Measurements from ENCODE around the gene TRIM60.
"Not testable (repeated sequence)": the region's sequence is repeated elsewhere in the genome, so short reads cannot be mapped to it uniquely, and the experiment has no call there.

TRIM60 gene

DNA sequence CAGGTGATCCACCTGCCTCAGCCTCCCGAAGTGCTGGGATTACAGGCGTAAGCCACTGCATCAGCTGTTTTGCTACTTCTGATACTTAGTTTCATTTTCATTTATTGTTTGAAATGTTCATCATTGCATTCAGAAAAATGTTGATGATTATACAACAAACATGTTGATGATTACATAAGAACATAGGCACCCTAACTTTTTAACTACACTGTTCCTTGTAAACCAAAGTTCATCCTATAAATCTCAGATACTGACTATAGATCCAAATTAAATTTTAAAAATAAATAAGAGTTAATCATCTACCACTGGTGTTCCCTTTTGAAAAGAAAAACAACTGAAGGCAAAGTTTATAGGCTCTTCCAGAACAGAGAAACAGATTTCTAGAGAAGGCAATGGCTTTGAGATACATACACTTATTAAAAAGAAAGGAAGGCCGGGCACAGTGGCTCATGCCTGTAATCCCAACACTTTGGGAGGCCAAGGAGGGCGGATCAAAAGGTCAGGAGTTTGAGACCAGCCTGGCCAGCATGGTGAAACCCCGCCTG is 45.3 kb downstream of the TRIM60 start:
- H3K27me3 ChIP-seq (ENCODE audit: insufficient read depth, low read length, poor library complexity) = no peaks in the 10 kb centered on the region
- no CpG with 5 or more reads among the region's 5 CpGs for WGBS (ENCODE audit: extremely low coverage, insufficient coverage, low lambda C conversion rate)
- no peak overlapping the region for H4K5ac ChIP-seq (ENCODE audit: low read length)
- no peak for DNase-seq
- no peak overlapping the region for H2AK5ac ChIP-seq (ENCODE audit: low read length)
- H3K4me3 ChIP-seq (ENCODE audit: low read length) = no peak overlapping the region
- no peaks in the 10 kb centered on the region for H3K79me1 ChIP-seq (ENCODE audit: low read length)
- H3K18ac ChIP-seq (ENCODE audit: low read length) = no peak overlapping the region
- H2BK120ac ChIP-seq (ENCODE audit: low read depth, low read length) = no peak overlapping the region
- no peak overlapping the region for H2BK5ac ChIP-seq (ENCODE audit: low read length)
- H3K27ac ChIP-seq (ENCODE audit: low read depth, low read length) = no peak overlapping the region
- H3K36me3 ChIP-seq (ENCODE audit: control insufficient read depth, insufficient read depth, low read length) = no peaks in the 10 kb centered on the region
- no peak overlapping the region for H3K23ac ChIP-seq (ENCODE audit: low read length)
- no peak overlapping the region for H4K8ac ChIP-seq (ENCODE audit: low read depth, low read length)
- H3K79me2 ChIP-seq (ENCODE audit: control insufficient read depth, insufficient read depth, low read length) = no peaks in the 10 kb centered on the region
- no peak overlapping the region for H2BK15ac ChIP-seq (replicated peaks; ENCODE audit: low read depth)
- H3K4ac ChIP-seq (ENCODE audit: low read depth, low read length) = no peak overlapping the region
- H3K9ac ChIP-seq (ENCODE audit: low read length) = no peak overlapping the region
- no peaks in the 10 kb centered on the region for H3K4me1 ChIP-seq (ENCODE audit: control insufficient read depth, low read depth, low read length)
- H3K4me2 ChIP-seq (ENCODE audit: low read length) = no peak overlapping the region
- H3K56ac ChIP-seq (ENCODE audit: low read length) = no peak overlapping the region

DNA sequence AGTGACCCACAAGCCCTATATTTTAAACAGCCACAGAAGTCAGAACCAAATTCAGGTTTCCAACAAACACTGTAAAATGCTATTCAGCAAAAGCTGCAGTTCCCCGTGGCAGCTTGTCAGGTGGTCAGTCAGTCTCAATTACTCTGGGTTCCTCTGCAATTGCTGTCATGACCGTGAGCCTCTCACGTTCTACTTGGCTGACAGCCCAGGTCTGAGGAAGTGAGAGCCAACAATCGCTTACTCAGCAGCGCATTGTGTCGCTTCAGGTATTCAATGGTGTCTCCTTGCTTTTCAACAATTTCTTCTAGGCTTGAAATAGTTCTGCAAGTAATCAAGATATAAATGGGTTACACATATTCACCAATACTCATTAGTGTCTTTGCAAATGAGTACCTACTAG is 47.7 kb downstream of the TRIM60 start:
- H3K23ac ChIP-seq (ENCODE audit: low read length) = no peak overlapping the region
- no peak overlapping the region for H3K4me3 ChIP-seq (ENCODE audit: low read length)
- H3K36me3 ChIP-seq (ENCODE audit: control insufficient read depth, insufficient read depth, low read length) = no peaks in the 10 kb centered on the region
- H3K27ac ChIP-seq (ENCODE audit: low read depth, low read length) = no peak overlapping the region
- no peak overlapping the region for H2BK5ac ChIP-seq (ENCODE audit: low read length)
- no peaks in the 10 kb centered on the region for H3K79me1 ChIP-seq (ENCODE audit: low read length)
- no peak overlapping the region for H3K4me2 ChIP-seq (ENCODE audit: low read length)
- H3K18ac ChIP-seq (ENCODE audit: low read length) = no peak overlapping the region
- no peaks in the 10 kb centered on the region for H3K4me1 ChIP-seq (ENCODE audit: control insufficient read depth, low read depth, low read length)
- no peak overlapping the region for H2BK15ac ChIP-seq (replicated peaks; ENCODE audit: low read depth)
- no peak overlapping the region for H3K9ac ChIP-seq (ENCODE audit: low read length)
- no peak overlapping the region for H3K4ac ChIP-seq (ENCODE audit: low read depth, low read length)
- no peaks in the 10 kb centered on the region for H3K79me2 ChIP-seq (ENCODE audit: control insufficient read depth, insufficient read depth, low read length)
- H4K5ac ChIP-seq (ENCODE audit: low read length) = no peak overlapping the region
- no CpG with 5 or more reads among the region's 6 CpGs for WGBS (ENCODE audit: extremely low coverage, insufficient coverage, low lambda C conversion rate)
- no peak for DNase-seq
- no peak overlapping the region for H4K8ac ChIP-seq (ENCODE audit: low read depth, low read length)
- no peaks in the 10 kb centered on the region for H3K27me3 ChIP-seq (ENCODE audit: insufficient read depth, low read length, poor library complexity)
- H2AK5ac ChIP-seq (ENCODE audit: low read length) = no peak overlapping the region
- H2BK120ac ChIP-seq (ENCODE audit: low read depth, low read length) = no peak overlapping the region
- H3K56ac ChIP-seq (ENCODE audit: low read length) = no peak overlapping the region

DNA sequence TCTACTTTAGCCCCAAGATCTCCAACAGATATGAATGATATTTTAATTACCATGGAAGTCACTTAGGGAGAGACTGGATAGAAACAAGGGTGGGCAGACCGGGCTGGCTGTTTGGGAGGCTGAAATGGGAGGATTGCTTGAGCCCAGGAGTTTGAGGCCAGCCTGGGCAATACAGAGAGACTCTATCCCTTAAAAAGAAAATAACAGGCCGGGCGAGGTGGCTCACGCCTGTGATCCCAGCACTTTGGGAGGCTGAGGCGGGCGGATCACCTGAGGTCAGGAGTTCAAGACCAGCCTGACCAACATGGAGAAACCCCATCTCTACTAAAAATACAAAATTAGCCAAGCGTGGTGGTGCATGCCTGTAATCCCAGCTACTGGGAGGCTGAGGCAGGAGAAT is 53.0 kb downstream of the TRIM60 start:
- H3K36me3 ChIP-seq (ENCODE audit: control insufficient read depth, insufficient read depth, low read length); H3K18ac ChIP-seq (ENCODE audit: low read length); H2BK15ac ChIP-seq (replicated peaks; ENCODE audit: low read depth); H3K79me2 ChIP-seq (ENCODE audit: control insufficient read depth, insufficient read depth, low read length); H3K27me3 ChIP-seq (ENCODE audit: insufficient read depth, low read length, poor library complexity); H3K4me2 ChIP-seq (ENCODE audit: low read length); H2AK5ac ChIP-seq (ENCODE audit: low read length); H2BK120ac ChIP-seq (ENCODE audit: low read depth, low read length); H3K4me1 ChIP-seq (ENCODE audit: control insufficient read depth, low read depth, low read length); H3K9ac ChIP-seq (ENCODE audit: low read length); H3K79me1 ChIP-seq (ENCODE audit: low read length); DNase-seq; H4K5ac ChIP-seq (ENCODE audit: low read length); H2BK5ac ChIP-seq (ENCODE audit: low read length); H4K8ac ChIP-seq (ENCODE audit: low read depth, low read length); H3K4me3 ChIP-seq (ENCODE audit: low read length); H3K56ac ChIP-seq (ENCODE audit: low read length); H3K4ac ChIP-seq (ENCODE audit: low read depth, low read length); H3K27ac ChIP-seq (ENCODE audit: low read depth, low read length); H3K23ac ChIP-seq (ENCODE audit: low read length): not testable (repeated sequence)
- WGBS (ENCODE audit: extremely low coverage, insufficient coverage, low lambda C conversion rate) = no CpG with 5 or more reads among the region's 7 CpGs

DNA sequence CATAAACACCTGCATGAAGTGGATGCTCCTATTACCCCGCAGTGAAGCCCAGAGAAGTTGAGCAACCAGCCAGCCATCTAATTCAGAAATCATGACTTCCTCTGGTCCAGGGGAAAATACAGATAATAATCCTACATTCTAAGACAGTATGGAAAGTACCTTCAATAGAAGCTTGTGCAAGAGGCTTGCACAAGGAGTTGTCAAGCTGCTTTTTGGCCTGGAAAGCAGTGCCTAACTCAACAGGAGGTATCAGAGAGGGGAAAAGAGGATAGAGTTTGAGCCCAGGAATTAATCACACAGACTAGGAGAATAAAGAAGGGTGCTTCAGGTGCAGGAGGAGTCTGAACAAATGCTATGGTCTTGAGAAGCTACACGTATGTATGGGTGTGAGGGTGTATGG is 54.1 kb downstream of the TRIM60 start:
- Histone ChIP-seq H3K4me3 (ENCODE audit: low read length) (no peak overlapping the region), H3K4ac (ENCODE audit: low read depth, low read length) (no peak overlapping the region), H3K79me1 (ENCODE audit: low read length) (no peaks in the 10 kb centered on the region), H3K79me2 (ENCODE audit: control insufficient read depth, insufficient read depth, low read length) (no peaks in the 10 kb centered on the region), H4K8ac (ENCODE audit: low read depth, low read length) (no peak overlapping the region), H2BK120ac (ENCODE audit: low read depth, low read length) (no peak overlapping the region), H2AK5ac (ENCODE audit: low read length) (no peak overlapping the region), H3K56ac (ENCODE audit: low read length) (no peak overlapping the region), H3K9ac (ENCODE audit: low read length) (no peak overlapping the region), H3K23ac (ENCODE audit: low read length) (no peak overlapping the region), H3K36me3 (ENCODE audit: control insufficient read depth, insufficient read depth, low read length) (no peaks in the 10 kb centered on the region), H2BK5ac (ENCODE audit: low read length) (no peak overlapping the region), H3K4me1 (ENCODE audit: control insufficient read depth, low read depth, low read length) (no peaks in the 10 kb centered on the region), H2BK15ac (replicated peaks; ENCODE audit: low read depth) (no peak overlapping the region), H4K5ac (ENCODE audit: low read length) (no peak overlapping the region), H3K18ac (ENCODE audit: low read length) (no peak overlapping the region), H3K4me2 (ENCODE audit: low read length) (no peak overlapping the region), H3K27ac (ENCODE audit: low read depth, low read length) (no peak overlapping the region), H3K27me3 (ENCODE audit: insufficient read depth, low read length, poor library complexity) (no peaks in the 10 kb centered on the region)
- WGBS (ENCODE audit: extremely low coverage, insufficient coverage, low lambda C conversion rate) = no CpG with 5 or more reads among the region's 2 CpGs
- no peak for DNase-seq

DNA sequence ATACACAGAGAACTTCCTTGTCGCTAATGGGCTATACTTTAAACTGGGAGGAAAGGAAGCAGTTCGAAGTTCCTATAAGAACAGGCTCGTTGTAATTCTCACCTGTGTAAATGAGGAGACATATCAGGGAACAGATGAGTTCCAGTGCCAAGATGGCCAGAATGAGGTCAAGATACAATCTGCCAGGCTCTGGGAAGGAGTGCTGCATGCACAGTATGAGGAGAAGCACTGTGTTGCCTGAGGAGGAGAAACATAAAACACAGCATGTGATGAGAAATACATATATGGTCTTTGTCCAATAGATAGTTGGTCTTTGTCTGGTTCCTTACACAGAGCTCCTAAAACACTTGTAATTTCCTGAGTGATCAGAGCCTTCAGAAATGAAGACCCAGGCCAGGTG is 56.6 kb downstream of the TRIM60 start:
- no CpG with 5 or more reads among the region's 3 CpGs for WGBS (ENCODE audit: extremely low coverage, insufficient coverage, low lambda C conversion rate)
- H2AK5ac ChIP-seq (ENCODE audit: low read length) = no peak overlapping the region

More for the DNA sequence above, 56.6 kb downstream of the TRIM60 start:
- Histone ChIP-seq H3K4me3 (ENCODE audit: low read length) (no peak overlapping the region), H3K79me1 (ENCODE audit: low read length) (no peaks in the 10 kb centered on the region), H3K4me1 (ENCODE audit: control insufficient read depth, low read depth, low read length) (no peaks in the 10 kb centered on the region), H3K4ac (ENCODE audit: low read depth, low read length) (no peak overlapping the region), H3K18ac (ENCODE audit: low read length) (no peak overlapping the region), H3K56ac (ENCODE audit: low read length) (no peak overlapping the region), H3K9ac (ENCODE audit: low read length) (no peak overlapping the region), H2BK5ac (ENCODE audit: low read length) (no peak overlapping the region), H3K4me2 (ENCODE audit: low read length) (no peak overlapping the region), H4K8ac (ENCODE audit: low read depth, low read length) (no peak overlapping the region), H3K36me3 (ENCODE audit: control insufficient read depth, insufficient read depth, low read length) (no peaks in the 10 kb centered on the region), H3K27me3 (ENCODE audit: insufficient read depth, low read length, poor library complexity) (no peaks in the 10 kb centered on the region), H4K5ac (ENCODE audit: low read length) (no peak overlapping the region), H3K79me2 (ENCODE audit: control insufficient read depth, insufficient read depth, low read length) (no peaks in the 10 kb centered on the region), H3K27ac (ENCODE audit: low read depth, low read length) (no peak overlapping the region), H2BK120ac (ENCODE audit: low read depth, low read length) (no peak overlapping the region), H2BK15ac (replicated peaks; ENCODE audit: low read depth) (no peak overlapping the region), H3K23ac (ENCODE audit: low read length) (no peak overlapping the region)
- no peak for DNase-seq
